ENCODE results near the gene FOXE3. TPM values are rescaled to one million over a fixed set of nuclear protein-coding genes. Genes with fewer than 3 reads are reported as not detected.
"Not testable (repeated sequence)": the region's sequence is repeated elsewhere in the genome, so short reads cannot be mapped to it uniquely, and the experiment has no call there.

FOXE3 gene
- total and polyA plus RNA-seq, 2 of the 4 experiments (the other 2 are of a cell fraction) = 0.12 TPM; not detected in 1

DNA sequence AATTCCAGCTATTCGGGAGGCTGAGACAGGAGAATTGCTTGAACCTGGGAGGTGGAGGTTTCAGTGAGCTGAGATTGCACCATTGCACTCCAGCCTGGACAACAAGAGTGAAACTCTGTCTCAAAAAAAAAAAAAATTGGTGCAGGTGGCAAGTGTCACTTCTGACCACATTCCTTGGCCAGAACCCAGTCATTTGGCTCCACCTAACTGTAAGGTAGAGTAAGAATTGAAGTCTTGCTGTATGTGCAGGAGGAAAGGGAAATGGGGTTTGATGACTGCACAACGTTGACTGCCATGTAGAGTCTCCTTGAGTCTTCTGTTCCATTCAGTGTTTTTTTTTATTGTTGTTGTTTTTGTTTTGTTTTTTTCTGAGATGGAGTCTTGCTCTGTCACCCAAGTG lies 37.8 kb downstream of the FOXE3 start:
- H3K27ac ChIP-seq (ENCODE audit: insufficient read depth, low read length); H3K18ac ChIP-seq (ENCODE audit: low read depth, low read length); H3K14ac ChIP-seq (replicated peaks; ENCODE audit: low read depth, low read length); BruUV-seq (replicated peaks); H2AK5ac ChIP-seq (ENCODE audit: low read depth, low read length); DNase-seq; H3K9me3 ChIP-seq (ENCODE audit: control insufficient read depth, insufficient read depth, low read length); H3K9ac ChIP-seq (ENCODE audit: low read depth, low read length); H2BK5ac ChIP-seq (ENCODE audit: low read depth, low read length, poor library complexity, severe bottlenecking); H3K9me1 ChIP-seq (ENCODE audit: insufficient read depth, low read length); H2AK9ac ChIP-seq (replicated peaks; ENCODE audit: low read depth, low read length, poor library complexity); H4K5ac ChIP-seq (ENCODE audit: low read depth, low read length); H3K36me3 ChIP-seq (ENCODE audit: control insufficient read depth, insufficient read depth, low read length); POLR2A ChIA-PET (ENCODE audit: unreplicated experiment); in situ Hi-C loops (cut with MboI; ENCODE audit: low sequenced_read_pairs); H4K20me1 ChIP-seq (ENCODE audit: insufficient read depth, low read length); intact Hi-C loops (cut with micrococcal nuclease); H3K23ac ChIP-seq (ENCODE audit: low read depth, low read length); H3K4ac ChIP-seq (ENCODE audit: low read depth, low read length); ATAC-seq (ENCODE audit: low read depth); H3K4me1 ChIP-seq (ENCODE audit: control insufficient read depth, insufficient read depth, low read length); H2BK20ac ChIP-seq (ENCODE audit: low read depth, low read length); H4K91ac ChIP-seq (ENCODE audit: insufficient read depth, low read depth, low read length); H2BK15ac ChIP-seq (ENCODE audit: low read depth, low read length); H2BK120ac ChIP-seq (ENCODE audit: low read depth, low read length); H3K56ac ChIP-seq (ENCODE audit: extremely low read depth, insufficient read depth, low read length); dilution Hi-C loops (cut with HindIII; ENCODE audit: low sequenced_read_pairs, unreplicated experiment); H4K8ac ChIP-seq (ENCODE audit: low read depth in 2 of 2, low read length in 2 of 2); H3K4me2 ChIP-seq (ENCODE audit: low read depth, low read length); H3K79me1 ChIP-seq (ENCODE audit: low read depth in 1 of 2, low read length in 2 of 2); H3K4me3 ChIP-seq (ENCODE audit: insufficient read depth, low read depth, low read length); H2AFZ ChIP-seq (replicated peaks; ENCODE audit: low read length, poor library complexity): not testable (repeated sequence)
- CTCF ChIA-PET = interaction anchor here (1.5 kb wide), 1 partner anchor 17 kb away, joined by 5 read pairs; no protein-coding TSS in a partner anchor
- peaks cover 35% of the 10 kb centered on the region for H3K27me3 ChIP-seq (ENCODE audit: control insufficient read depth, insufficient read depth, low read length)
- WGBS, 2 experiments (ENCODE audit: extremely low coverage in 2 of 2, insufficient read length in 1 of 2) = no CpG with 5 or more reads among the region's 2 CpGs
